GM23248 (cell line): ENCODE measurements around the gene CDC14A.

Experiments
- EZH2 ChIP-seq: fragments of 200-600 bp; sonication (generic); IDR thresholded peaks from 2 replicates; pipeline ENCODE4 v1.6.1; 2018; ENCODE audit warnings: antibody characterized with exemption, mild to moderate bottlenecking; ENCODE audit not compliant: insufficient read depth, poor library complexity, severe bottlenecking
- EZH2phosphoT487 ChIP-seq: fragments of 200-600 bp; sonication (generic); IDR thresholded peaks from 2 replicates; pipeline ENCODE4 v1.6.1; 2018; ENCODE audit warnings: antibody characterized with exemption, moderate library complexity, mild to moderate bottlenecking, low read depth; ENCODE audit not compliant: insufficient read depth

- TF ChIP-seq EZH2 (no peak), EZH2phosphoT487 (no peak)
These were observed 176.6 kb downstream of the CDC14A start for GRCh38 chr1:100528871-100529270.
